H1 (cell line): ENCODE results near the gene PINK1.

ENCODE experiments used
- CTBP2 ChIP-seq: IDR thresholded peaks from 2 replicates; pipeline ENCODE4 v1.7.0; 2011; ENCODE audit warnings: borderline replicate concordance, mild to moderate bottlenecking, moderate library complexity, mixed read lengths, low read length; ENCODE audit not compliant: insufficient read depth, insufficient read length
- EZH2 ChIP-seq: fragments of 200-600 bp; sonication (generic); IDR thresholded peaks from 2 replicates; pipeline ENCODE4 v1.7.1; 2012; ENCODE audit warnings: low read depth, mild to moderate bottlenecking, moderate library complexity, low read length, inconsistent platforms; ENCODE audit not compliant: severe bottlenecking
- KDM4A ChIP-seq: IDR thresholded peaks from one replicate; pipeline ENCODE4 v1.7.1; 2012; ENCODE audit warnings: low read depth, mild to moderate bottlenecking, moderate library complexity, low read length, inconsistent platforms; ENCODE audit not compliant: severe bottlenecking
- TAF1 ChIP-seq: IDR thresholded peaks from 2 replicates; pipeline ENCODE4 v1.6.1; 2011; ENCODE audit warnings: mild to moderate bottlenecking, low read depth, low read length
- TF ChIP-seq, protein P1 (sequence below), 3 experiments: IDR thresholded peaks; 1 replicate in 2 of 3; 2 replicates in 1 of 3; pipeline versions ENCODE4 v1.5.1 to v1.6.1; 2011; ENCODE audit warnings: low read length in 3 of 3, mild to moderate bottlenecking in 3 of 3, inconsistent platforms in 2 of 3, low read depth in 1 of 3, moderate library complexity in 1 of 3; ENCODE audit not compliant: insufficient read depth in 1 of 3; ENCODE audit errors: control extremely low read depth in 1 of 3

DNA sequence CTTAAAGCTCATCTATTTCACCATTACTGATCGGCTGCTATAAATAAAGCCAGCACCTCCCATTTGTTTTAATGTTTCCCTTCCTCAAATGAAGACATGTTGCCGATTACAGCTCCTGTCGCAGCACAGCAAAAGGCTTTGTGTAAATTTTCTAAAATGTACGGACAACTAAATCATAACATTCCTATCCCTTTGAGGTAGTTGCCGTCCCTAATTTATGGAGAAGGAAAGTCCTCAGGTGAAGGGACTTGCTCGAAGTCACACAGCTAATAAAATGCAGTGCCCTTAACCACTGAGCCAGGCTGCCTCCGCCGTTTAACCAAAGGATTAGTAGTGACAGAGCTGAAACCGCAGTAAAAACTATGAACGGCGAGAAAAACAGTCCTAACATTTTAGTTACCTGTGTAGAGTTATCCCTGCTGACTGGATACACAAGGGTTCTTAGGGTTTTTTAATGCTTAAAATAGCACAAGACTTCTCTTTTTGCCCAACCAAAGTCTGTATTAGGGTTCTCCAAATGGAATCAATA is 871 bp downstream of the PINK1 start:
- TF ChIP-seq CTBP2 (no peak), TAF1 (no peak), KDM4A (no peak), EZH2 (no peak)
- TF ChIP-seq, protein P1, sequence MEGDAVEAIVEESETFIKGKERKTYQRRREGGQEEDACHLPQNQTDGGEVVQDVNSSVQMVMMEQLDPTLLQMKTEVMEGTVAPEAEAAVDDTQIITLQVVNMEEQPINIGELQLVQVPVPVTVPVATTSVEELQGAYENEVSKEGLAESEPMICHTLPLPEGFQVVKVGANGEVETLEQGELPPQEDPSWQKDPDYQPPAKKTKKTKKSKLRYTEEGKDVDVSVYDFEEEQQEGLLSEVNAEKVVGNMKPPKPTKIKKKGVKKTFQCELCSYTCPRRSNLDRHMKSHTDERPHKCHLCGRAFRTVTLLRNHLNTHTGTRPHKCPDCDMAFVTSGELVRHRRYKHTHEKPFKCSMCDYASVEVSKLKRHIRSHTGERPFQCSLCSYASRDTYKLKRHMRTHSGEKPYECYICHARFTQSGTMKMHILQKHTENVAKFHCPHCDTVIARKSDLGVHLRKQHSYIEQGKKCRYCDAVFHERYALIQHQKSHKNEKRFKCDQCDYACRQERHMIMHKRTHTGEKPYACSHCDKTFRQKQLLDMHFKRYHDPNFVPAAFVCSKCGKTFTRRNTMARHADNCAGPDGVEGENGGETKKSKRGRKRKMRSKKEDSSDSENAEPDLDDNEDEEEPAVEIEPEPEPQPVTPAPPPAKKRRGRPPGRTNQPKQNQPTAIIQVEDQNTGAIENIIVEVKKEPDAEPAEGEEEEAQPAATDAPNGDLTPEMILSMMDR (IDR thresholded peaks at IDR 0.05; ENCODE audit: control extremely low read depth in 1 of 3, insufficient read depth in 1 of 3, low read depth in 1 of 3, low read length in 3 of 3), result no peak
